Tongue (tissue), 2 donors: Measurements from ENCODE around the gene FREM3. TPM values are rescaled to one million over a fixed set of nuclear protein-coding genes. Genes with fewer than 3 reads are reported as not detected.
"Not testable (repeated sequence)": the region's sequence is repeated elsewhere in the genome, so short reads cannot be mapped to it uniquely, and the experiment has no call there.

Source experiments
- DNase-seq: peaks from one replicate; pipeline ENCODE4 v3.0.0-alpha.2; 2015
- total RNA-seq: library from RNA; depleted of rRNA; stranded (reverse); fragments of >200 nt; gene quantifications from one replicate; pipeline ENCODE4 v1.2.3, GENCODE V29; 2014

FREM3 gene
- not detected for total RNA-seq

DNA sequence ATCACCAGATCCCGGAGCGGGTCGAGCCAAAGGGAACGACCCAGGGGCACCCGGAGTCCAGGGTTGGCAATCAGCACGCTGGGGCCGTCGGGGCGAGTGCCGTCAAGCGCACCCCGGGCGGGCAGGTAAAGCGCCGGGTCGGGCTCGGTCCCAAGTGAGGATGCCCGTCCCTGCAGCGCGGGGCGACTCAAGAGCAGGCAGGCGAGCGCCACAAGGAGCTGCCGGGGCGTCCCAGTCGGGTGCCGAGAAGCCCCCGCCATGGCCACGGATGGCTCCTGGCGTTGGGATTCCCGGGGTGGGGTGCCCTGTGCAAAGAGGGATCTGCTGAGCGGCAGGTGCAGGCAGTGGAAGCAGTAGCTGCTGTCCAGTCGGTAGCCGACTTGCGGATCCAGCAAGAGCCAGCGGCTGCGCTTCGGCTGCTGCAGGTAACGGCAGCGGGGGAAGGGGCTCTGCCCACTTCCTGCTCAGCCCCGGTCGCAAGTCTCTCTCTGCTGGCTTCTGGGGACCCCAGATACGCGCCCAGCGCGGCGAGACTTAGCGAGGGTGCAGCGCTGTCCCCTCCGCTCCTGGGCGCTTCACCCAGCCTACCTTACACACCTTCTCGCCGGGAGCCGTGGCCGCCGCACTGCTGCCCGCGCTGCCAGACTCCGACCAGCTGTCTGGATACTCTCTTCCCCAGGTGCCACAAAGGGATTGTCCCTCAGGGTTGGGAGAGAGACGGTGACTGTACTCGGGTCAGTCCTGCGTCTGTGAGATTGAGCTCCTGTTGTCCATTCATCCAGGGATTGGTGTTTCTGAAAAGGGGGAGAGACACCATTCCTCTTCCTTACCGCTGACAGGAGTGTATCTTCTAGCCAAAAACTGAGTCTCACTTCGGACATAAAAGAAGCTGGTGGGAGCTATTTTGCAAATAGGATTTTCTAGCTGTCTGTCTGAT lies at the start of gene FREM3:
TSS of gene FREM3 (minus strand) at position 260 of the 937 bp plus-strand sequence. CDS start at position 260, 0 bp downstream.
- DNase-seq: peak; percentile 7

DNA sequence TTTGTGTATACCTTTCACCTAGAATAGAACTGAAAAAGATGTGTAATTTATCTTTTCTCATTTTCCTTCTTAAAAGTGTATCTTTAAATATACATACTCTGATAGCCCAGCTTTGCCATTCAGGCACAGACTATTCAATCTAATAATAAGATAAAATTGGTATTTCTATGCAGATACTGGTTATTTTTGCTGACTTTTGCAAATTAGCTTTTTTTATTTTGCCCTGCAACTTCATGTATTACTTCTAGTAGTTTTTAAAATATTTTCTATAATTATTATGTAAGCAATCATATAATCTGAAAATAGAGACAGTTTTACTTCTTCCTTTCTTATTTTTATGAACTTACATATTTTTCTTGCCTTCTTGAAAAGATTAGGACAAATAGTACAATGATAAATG lies 45.4 kb upstream of the FREM3 start:
- DNase-seq: no peak

DNA sequence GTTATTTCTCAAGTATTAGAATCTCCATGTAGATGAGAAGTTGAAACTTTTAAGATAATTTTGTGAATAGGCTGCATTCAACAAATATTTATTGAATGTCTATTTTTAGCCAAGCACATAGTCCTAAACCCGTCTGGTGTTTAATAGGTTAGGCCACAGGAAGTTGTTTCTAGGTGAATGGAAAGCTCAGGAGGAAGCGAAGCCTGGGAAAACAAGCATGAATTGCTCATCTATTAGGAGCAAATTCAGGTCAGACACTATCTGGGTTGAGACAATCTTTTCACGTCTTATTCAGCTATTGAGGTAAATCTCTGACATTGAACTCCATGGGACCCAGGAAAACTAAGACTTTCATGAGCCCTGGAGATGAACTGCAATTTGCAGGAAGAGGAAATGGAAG lies 43.1 kb upstream of the FREM3 start:
- DNase-seq: no peak

DNA sequence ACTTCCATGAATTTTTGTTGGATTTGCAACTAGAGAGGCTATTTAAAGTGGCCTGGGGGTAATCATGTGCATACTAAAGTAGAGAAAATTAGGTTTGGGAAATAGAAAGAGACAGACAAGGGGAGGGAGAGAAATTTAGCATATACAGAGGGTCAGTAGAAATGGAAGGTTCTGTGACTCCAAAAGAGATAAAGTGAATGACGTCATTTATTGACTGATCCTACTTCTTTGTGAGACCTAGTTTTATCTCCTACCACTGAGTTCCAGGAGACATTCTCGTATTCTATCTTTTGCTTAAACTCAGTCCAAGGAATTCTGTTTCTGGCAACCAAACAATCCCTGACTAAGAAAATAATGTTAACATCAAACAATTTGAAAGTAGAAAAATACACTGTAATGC lies 42.4 kb upstream of the FREM3 start:
- no peak for DNase-seq

DNA sequence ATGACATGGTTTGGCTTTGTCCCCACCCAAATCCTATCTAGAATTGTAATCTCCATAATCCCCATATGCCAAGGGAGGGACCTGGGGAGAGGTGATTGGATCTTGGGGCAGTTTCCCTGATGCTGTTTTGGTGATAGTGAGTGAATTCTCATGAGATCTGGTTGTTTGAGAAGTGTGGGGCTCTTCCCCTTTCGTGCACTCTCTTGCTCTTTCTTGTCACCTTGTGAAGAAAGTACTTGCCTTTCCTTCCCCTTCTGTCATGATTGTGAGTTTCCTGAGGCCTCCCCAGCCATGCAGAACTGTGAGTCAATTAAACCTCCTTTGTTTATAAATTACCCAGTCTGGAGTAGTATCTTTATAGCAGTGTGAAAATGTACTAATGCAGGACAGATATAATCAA lies 36.4 kb upstream of the FREM3 start:
- no peak for DNase-seq

DNA sequence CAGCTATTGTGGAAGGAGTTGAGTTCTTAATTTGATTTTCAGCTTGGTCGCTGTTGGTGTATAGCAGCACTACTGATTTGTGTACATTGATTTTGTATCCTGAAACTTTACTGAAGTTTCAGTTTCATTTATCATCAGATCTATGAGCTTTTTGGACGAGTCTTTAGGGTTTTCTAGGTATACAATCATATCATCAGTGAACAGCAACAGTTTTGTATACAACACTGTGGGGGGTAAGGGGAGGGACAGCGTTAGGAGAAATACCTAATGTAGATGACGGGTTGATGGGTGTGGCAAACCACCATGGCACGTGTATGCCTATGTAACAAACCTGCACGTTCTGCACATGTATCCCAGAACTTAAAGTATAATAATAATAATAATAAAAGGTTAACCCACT lies 35.6 kb upstream of the FREM3 start:
- DNase-seq: not testable (repeated sequence)

DNA sequence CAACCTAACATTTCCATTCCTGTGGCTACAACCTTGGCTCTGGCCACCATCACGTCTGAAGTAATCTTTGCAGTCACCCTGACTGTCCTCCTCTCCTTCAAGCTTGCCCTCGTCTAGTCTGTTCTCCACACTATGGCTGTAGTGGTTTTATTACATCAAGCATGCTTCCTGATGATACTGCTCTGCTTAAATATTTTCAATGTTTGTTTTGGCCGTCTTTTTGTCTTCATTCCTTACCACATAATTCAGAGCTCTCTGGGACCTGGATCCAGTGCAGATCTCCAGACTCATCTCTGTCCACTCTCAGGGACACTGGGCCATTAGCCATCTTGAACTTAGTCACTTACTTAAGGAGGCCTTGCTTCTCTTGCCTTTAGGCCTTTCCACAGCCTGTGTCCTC lies 27.7 kb upstream of the FREM3 start:
- no peak for DNase-seq

DNA sequence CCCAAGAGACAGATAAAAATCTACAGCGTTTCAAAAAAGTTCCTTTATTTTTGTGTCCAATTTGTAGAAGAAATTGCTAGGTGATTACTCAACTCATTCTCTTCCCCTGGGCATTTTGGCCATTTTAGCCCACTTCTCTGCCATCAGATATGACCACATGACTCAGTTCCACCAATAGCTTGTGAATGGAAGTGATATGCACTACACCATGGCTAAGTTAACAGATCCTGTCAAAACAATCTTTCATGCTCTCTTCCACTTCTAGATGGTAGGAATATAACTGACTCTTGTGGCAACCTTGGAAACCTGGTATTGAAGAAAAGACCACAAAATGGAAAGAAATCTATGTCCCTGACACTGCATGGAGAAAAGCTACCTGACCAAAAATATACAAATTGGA lies 26.2 kb upstream of the FREM3 start:
- no peak for DNase-seq

DNA sequence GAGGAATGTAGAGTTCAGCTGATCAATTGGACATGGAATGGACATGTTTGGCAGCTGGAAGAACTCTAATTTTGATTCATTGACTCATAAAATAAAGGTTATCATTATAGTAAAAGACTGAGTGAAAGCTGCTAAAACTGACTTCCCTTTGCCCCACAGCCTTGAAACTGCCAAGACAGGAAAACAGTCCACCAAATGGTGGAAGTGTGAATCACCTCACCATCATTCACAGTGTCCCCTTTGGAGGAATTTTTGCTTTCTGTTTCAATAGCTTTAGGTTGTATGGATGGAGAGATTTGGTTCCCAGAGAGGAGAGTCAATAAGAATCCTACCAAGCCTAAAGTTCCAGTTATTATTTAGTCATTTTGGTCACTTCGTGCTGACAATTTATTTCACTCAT lies 20.8 kb upstream of the FREM3 start:
- DNase-seq: no peak

DNA sequence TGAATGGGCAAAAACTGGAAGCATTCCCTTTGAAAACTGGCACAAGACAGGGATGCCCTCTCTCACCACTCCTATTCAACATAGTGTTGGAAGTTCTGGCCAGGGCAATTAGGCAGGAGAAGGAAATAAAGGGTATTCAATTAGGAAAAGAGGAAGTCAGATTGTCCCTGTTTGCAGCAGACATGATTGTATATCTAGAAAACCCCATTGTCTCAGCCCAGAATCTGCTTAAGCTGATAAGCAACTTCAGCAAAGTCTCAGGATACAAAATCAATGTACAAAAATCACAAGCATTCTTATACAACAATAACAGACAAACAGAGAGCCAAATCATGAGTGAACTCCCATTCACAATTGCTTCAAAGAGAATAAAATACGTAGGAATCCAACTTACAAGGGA lies 18.3 kb upstream of the FREM3 start:
- DNase-seq: not testable (repeated sequence)

DNA sequence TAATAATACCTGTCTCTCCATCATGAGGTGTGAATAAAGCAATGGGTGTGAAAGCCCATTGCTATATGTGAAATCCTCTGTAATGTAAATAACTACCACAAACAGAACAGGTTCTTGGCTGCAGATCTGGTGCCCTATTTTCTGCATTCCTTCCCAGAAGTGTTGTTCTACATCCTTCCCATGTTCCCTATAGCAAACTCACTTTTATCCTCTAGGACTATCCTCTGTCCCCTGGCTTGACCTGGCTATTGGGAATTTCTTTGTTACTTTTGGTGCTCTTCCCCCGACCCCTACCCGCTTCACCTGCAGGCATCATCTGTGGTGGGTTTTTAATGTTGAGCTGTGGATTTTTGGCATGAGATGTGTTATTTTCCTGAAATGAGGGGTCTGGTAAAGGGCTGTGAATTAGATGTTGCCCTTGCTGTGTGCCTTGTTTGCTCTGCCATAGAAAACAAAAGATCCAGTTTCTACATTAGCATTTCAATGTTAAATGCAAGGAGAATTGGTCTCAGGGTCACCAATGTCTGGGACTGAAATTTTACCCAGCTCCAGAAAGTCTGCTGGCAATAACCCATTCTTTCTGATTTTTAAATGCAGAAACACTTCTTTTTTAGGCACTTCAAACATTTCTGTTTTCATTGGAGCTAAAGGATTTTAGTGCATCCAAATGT lies 13.6 kb upstream of the FREM3 start:
- DNase-seq: no peak

DNA sequence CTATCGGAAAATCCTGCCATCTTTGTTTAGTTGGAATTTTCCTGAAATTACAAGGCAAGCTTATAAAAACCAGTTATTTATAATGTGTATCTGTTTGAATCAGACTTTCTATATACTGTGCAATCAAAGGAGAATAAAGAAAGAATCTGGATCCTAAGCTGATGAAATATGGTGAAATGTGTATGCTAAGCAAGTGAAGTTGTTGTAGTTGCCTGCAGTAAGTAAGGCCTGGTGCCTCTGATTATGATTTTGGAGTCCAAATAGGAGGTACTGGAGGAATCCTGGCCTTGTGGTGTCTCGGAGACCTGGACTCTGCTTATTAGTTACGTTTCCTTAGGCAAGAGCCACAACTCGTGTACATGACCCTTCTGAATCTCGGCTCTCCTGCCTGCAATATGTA lies 13.1 kb upstream of the FREM3 start:
- no peak for DNase-seq

DNA sequence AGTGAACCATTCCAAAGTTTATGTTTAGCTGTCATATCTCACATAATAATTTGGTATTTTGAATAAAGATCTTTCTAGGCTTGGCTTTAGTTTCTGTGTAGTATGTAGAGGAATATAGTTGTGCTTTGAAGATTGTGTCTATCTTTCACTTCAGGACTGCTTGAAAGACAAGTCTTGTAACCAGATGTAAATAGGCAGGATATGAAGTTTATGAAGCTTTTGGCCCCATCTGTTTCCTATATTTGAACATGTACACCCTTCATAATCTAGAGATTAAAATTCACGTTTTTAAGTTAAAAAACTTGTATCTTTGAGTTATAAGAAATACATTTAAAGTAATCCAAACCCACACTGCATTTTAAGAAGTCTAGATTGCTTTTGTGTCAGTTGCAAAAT lies 11.7 kb upstream of the FREM3 start:
- DNase-seq: no peak

DNA sequence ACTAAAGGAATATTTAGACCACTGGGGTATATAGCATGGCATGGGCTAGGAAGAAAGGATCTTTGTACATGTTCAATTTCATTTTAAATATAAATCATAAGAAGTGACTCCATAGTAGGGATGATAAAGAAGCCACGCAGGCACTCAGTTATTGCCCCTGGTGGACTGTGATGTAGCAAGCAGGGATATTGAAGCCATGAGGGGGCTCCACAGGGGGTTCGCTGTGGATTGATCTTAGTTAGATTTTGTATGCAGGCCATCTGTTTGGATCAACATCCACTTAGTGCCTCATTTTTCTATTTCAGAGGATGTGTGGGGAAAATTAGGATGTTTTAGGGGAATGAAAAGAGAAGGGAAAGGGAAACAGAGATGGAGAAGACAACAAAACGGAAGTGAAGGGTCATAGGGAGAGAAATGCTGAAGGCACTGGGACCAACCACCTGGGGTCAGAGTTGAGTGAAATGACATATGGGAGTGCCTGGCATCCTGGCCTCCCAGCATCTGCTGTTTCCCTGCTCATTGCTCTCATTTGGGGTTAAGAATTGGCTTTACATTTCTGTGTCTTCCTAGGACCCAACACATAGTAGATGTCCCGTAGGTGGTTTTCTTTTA lies 11.2 kb upstream of the FREM3 start:
- DNase-seq: no peak

DNA sequence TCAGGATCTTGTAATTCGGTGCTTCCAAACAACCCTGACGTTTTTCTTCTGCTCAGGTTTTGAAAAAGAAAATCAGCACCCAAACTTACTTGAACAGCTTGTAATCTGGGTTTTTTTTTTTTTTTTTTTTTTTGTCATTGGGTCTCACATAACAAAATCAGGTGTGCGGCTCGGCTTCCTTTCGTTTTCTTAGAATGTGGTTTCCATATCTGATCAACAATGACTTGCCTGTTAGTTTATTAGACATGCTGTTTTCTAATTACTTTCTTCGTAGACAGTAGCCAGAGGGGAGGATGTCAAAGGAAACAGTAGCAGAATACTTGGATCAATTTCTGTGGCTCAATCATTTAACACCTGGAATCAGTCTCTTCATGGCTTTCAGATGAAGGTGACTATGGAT lies 890 bp upstream of the FREM3 start:
- no peak for DNase-seq

DNA sequence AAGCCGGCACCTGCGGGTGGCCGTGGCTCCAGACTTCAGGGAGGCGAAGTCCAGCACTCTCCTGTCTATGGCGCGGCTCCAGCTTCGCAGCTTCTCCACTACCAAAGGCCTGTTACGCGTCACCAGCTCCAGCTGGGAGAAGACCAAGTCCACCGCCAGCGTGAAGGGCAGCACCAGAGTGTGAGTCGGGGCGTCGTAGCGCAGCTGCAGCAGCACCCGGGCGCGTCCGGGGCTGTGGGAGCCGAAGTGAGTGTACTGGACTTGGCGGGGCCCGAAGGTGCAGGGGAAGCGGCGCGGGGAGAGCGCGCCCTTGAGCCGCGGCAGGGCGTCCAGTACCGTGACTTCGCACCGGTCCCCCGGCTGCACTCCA lies 444 bp downstream of the FREM3 start:
- peak; percentile 43 for DNase-seq

DNA sequence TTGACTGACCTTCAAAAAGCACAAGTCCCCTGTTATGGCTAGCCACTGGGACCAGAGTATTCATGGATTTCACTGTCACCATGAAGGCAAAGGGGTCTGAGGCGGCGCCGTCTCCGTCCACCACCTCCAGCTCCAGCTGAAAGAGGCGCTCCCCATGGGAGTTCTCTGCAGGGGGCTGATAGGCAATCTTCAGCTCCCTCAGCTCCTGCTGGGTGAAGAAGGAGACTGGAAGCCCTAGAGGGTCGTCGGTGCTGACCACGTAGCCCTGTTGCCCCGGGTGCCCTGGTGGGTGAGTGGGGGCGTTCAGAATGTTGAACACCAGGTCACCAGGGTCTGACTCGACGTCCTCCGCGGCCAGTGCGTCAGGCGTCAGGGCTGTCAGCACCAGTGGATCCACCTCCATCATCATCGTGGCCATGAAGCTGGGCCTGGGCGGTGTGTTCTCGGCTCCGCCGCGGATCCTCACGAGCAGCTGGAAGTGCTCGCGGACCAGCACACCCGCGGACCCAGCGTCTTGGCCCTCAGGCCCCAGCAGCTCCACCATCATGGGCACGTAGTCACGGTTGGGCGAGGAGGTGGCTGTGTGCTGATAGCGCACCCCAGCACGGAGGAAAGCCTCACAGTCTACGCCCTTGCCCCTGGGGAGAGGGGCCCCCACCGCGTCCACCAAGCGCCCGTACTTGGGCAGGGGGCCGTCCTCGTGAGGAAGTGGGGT lies 987 bp downstream of the FREM3 start:
- DNase-seq: no peak

DNA sequence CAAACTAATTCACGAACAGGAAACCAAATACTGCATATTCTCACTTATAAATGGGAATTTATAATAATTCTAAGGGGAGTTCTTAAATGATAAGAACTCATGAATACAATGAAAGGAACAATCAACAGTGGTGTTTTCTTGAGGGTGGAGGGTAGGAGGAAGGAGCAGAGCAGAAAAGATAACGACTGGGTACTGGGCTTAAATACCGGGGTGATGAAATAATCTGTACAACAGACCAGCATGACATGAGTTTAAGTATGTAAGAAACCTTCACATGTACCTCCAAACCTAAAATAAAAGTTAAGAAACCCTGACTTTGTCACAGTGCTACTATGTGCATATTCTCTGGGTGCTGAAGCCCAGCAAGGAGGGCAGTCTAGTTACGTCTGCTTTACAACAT lies 6.6 kb downstream of the FREM3 start:
- DNase-seq: no peak

DNA sequence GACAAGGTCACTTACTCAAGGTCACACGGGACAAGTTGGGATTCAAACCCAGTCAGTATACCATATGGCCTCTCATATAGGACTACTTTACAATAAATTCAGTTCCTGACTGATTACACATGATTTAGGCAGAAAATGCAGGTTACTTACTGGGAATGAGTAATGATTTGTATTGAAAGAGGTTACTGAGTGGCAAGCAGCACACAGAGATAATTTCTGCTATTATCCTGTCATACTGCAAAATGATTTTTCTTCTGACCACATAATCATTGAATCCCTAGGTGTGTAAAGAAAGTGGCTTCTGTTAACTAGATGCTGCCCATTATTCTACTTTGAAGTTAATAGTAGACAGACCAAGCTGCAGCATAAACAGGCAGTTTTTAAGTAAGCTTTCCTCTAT lies 8.2 kb downstream of the FREM3 start:
- no peak for DNase-seq

DNA sequence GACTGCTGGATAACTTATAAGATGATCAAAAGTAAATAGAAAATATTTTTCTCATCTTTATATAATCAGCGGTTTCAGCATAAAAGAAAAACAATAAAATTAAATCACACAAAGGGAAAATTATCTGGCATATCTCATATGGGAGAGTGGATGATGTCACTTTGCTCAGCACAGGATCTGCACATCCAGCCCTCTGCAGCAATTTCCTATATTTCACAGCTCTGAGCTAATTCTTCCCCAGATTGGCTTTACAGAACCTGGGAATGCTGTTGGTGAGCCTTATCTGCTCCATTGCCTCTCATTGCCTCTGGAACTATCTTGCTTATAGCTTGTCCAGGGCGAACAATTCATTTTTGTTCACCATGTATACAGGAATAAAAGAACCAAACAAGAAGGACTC lies 21.0 kb downstream of the FREM3 start:
- DNase-seq: no peak

DNA sequence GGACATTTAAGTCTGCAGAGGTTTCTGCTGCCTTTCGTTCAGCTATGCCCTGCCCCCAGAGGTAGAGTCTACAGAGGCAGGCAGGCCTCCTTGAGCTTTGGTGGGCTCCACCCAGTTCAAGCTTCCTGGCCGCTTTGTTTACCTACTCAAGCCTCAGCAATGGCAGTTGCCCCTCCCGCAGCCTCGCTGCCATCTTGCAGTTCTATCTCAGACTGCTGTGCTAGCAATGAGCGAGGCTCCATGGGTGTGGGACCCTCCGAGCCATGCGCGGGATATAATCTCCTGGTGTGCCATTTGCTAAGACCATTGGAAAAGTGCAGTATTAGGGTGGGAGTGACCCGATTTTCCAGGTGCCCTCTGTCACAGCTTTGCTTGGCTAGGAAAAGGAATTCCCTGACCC lies 26.8 kb downstream of the FREM3 start:
- not testable (repeated sequence) for DNase-seq

DNA sequence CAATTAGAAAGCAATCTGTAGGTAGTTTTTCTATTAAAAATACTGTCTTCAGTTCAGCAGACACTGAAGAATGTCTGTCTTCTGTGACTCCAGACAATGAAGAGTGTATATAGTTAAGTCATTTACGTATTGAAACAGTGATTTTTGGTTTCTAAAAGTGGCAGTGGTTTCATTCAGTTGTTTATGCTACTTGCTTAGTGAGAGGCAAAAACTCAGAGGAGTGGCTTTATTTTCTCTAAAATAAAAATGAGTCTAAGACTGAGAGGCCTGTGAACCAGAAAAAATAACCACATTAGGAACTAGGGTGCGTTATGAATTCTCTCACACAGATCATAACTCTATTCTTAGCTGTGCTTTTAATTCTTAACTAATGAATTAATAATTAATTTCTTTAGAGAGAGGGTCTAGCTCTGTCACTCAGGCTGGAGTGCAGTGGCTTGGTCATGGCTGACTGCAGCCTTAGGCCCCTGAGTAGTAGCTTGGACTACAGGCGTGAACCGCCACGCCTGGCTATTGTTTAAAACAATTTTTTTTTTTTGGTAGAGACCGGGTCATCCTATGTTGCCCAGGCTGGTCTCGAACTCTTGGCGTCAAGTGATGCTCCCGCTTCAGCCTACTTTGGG lies 31.4 kb downstream of the FREM3 start:
- DNase-seq: no peak
